Measurements from ENCODE around the gene TIE1.

DNA sequence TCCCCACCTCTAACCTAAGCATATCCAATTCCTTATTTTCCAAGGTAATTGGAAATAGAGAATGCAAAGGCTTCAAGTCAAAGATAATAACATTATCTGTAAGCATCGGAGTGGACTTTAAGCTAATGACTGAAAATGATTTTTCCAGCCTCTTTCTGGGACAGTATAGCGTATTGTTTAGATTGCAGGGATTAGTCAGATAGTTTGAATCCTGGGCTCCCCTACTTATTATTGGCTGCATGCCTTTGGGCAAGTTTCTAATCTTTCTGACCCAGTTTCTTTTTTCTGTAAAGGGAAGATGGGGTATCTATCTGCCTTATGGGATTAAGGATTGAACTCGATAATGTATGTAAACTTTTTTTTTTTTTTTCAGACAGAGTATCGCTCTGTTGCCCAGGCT, 56.5 kb downstream of the TIE1 start:
- TF ChIP-seq ZNF24 (IDR thresholded peaks at IDR 0.05) (no peak), SIRT6 (IDR thresholded peaks at IDR 0.05; ENCODE audit: low read depth, low read length) (no peak), ZNF253 (CRISPR knock-in tag; conservative IDR thresholded peaks at IDR 0.05) (no peak), ZBTB1 (CRISPR knock-in tag; IDR thresholded peaks at IDR 0.05; ENCODE audit: borderline replicate concordance, low read depth) (no peak), CHCHD3 (CRISPR knock-in tag; IDR thresholded peaks at IDR 0.05) (no peak), ZZZ3 (IDR thresholded peaks at IDR 0.05) (no peak), POLR2AphosphoS5 (IDR thresholded peaks at IDR 0.05; ENCODE audit: control insufficient read depth, insufficient read depth, low read depth, low read length) (no peak), ZNF124 (CRISPR knock-in tag; IDR thresholded peaks at IDR 0.05) (no peak), ZNF274 (IDR thresholded peaks at IDR 0.05; ENCODE audit: borderline replicate concordance, low read depth, low read length) (no peak)
- TF ChIP-seq, protein P1, sequence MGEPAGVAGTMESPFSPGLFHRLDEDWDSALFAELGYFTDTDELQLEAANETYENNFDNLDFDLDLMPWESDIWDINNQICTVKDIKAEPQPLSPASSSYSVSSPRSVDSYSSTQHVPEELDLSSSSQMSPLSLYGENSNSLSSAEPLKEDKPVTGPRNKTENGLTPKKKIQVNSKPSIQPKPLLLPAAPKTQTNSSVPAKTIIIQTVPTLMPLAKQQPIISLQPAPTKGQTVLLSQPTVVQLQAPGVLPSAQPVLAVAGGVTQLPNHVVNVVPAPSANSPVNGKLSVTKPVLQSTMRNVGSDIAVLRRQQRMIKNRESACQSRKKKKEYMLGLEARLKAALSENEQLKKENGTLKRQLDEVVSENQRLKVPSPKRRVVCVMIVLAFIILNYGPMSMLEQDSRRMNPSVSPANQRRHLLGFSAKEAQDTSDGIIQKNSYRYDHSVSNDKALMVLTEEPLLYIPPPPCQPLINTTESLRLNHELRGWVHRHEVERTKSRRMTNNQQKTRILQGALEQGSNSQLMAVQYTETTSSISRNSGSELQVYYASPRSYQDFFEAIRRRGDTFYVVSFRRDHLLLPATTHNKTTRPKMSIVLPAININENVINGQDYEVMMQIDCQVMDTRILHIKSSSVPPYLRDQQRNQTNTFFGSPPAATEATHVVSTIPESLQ (CRISPR knock-in tag; IDR thresholded peaks at IDR 0.05) = no peak
- TF ChIP-seq, protein P2, sequence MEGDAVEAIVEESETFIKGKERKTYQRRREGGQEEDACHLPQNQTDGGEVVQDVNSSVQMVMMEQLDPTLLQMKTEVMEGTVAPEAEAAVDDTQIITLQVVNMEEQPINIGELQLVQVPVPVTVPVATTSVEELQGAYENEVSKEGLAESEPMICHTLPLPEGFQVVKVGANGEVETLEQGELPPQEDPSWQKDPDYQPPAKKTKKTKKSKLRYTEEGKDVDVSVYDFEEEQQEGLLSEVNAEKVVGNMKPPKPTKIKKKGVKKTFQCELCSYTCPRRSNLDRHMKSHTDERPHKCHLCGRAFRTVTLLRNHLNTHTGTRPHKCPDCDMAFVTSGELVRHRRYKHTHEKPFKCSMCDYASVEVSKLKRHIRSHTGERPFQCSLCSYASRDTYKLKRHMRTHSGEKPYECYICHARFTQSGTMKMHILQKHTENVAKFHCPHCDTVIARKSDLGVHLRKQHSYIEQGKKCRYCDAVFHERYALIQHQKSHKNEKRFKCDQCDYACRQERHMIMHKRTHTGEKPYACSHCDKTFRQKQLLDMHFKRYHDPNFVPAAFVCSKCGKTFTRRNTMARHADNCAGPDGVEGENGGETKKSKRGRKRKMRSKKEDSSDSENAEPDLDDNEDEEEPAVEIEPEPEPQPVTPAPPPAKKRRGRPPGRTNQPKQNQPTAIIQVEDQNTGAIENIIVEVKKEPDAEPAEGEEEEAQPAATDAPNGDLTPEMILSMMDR (IDR thresholded peaks at IDR 0.05 in 2 of 3, conservative IDR thresholded peaks at IDR 0.05 in 1 of 3; ENCODE audit: insufficient read depth in 2 of 3, low read depth in 1 of 3, low read length in 3 of 3) = no peak
